ENCODE data around the gene PTTG1IP.
A peak's percentile ranks its signal among the peaks of the same experiment; 100 is the strongest.

PTTG1IP gene

GRCh38 chr21:44799646-44800045 is 73.8 kb downstream of the PTTG1IP start:
- peak overlapping the region; percentile 92 for H3K4me3 ChIP-seq (ENCODE audit: low read depth, low read length)
- TF ChIP-seq MAX (IDR thresholded peaks at IDR 0.05; ENCODE audit: low read depth, low read length) (no peak), CTCF (IDR thresholded peaks at IDR 0.05; ENCODE audit: low read depth, low read length) (no peak), POLR2A (IDR thresholded peaks at IDR 0.05; ENCODE audit: extremely low read depth, insufficient read length) (no peak), MYC (IDR thresholded peaks at IDR 0.05; ENCODE audit: low read depth, low read length) (no peak)
- no peak for DNase-seq (ENCODE audit: low read depth)
